Activated naive CD4-positive, alpha-beta T cell (primary cell): Measurements from ENCODE around the gene ORM1.

Experiments
- DNase-seq, 4 experiments: peaks; one replicate each; lab custom pipeline; 2025; lab: John Stamatoyannopoulos, UW

Gene ORM1

GRCh38 chr9:114366334-114367128, 43.6 kb downstream of the ORM1 start:
- DNase-seq, result no peak

DNA sequence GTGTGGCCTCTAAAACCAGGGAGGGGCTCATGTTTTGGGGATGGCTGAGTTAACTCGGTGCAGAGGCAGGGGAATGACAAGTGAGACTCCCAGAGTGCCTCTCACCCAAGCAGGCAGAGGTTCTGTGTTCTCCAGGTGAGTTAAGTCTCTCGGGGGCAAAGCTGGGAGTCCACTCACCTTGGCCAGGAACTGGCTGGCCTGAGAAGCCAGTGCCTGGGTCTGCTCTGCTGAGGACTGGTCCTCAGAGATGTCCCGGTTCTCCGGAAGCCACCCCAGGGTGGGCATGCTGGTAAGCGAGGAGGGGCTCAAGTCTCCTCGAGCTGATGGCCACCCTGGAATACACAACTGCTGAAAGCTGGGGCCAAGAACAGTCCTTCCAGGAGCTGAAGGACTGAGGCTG, 44.5 kb downstream of the ORM1 start:
- no peak for DNase-seq

DNA sequence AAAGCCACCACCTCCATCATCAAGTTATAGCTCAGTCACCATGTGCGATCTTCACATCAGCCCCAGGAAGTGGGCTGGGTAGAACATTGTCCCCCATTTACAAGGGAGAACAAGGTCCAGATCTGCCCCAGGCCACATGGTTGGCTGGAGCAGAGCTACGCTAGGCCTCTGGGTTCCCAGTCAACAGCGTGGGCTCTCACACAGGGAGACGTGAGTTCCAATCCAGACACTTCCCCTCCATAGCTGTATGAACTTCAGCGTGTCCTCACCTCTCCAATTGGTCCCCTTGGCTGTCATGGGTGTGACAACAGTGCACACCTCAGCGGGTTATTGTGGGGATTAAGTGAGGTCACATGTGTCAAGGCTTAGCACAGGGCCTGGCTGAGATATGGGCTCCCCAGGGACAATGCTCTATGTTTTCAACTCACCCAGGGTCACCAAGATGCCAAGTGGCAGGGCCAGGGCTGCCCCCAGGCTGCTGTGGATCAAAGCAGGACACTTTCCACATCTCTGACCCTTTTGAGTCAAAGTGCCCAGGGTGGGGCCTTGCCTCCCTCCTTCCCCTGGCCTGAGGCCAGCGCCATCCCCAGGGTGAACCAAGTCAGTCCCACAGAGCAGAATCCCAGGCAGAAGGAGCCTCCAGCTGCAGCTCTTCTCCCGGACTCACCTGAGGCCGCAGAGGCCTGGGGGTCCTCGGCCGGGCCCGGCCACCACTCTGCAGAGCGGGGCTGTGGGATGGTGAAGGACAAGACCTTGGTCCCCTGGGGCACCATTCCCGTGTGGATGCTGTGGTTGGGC, 45.1 kb downstream of the ORM1 start:
- no peak for DNase-seq

DNA sequence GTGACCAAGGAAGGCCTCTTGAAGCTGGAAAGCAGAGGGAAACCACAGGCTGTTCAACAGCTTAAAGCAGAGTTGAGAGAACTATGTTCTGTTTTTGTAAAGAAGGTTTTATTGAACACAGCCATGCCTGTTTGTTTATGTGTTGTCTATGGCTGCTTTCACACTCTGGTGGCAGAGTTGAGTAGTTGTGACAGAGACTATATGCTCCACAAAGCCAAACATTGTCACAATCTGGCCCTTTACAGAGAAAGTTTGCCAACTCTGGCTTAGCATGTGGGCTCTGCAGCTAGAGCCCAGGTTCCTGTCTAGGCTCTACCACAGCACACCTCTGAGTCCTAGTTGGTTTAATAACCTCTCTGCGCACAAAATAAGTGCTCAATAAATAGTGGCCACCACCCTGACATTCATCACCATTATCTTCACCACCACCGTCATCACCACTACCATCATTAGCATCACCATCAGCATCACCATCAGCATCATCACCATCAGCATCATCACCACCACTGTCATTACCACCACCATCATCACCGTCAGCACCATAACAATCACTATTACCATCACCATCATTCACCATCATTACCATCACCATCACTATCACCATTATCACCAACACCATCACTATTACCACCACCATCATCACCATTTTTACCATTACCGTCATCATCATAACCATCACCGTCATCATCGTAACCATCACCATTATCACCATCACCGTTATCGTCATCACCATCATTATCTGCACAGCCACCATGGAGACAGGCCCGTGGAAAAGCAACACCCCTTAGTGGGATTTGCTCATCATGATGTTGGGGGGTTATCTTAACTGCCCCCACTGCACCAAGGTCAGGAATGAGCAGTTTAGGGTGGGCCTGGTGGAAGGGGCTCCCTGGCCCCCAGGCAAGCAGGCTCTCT, 46.6 kb downstream of the ORM1 start:
- no peak for DNase-seq

DNA sequence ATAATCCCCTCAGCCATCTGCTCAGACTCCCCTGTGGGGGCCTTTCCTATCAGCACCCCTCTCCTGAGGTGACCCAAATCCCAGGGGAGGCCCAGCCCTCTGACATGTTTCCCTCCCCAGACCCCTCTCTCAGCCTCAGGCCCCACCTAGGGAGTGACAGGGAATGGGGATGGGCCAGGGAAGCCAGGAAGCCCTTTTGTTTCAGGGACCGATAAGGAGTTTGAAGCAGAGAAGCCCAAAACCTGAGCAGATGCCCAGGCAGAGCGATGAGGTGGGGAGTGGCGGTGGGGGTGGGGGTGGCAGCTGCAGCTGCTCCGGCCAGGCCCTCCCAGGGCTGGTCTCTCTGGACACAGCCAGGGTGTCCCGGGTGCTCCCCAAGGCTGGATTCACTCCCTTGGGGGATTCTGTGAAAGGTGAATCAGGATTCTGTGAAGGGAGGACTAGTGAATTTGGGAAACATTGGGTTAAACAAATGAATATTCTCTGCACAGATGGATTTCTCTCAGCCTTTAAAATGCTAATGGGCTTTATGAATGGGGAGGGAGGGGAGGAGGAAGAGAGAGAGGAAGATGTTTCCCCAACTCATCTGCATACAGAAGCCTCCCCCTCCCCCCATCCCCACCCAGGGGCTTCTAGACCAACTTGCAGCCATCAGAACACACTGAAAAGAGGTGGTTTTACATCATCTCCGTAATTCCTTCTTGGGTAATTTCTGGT, 47.5 kb downstream of the ORM1 start:
- no peak for DNase-seq

- no peak for DNase-seq
Observed at GRCh38 chr9:114370968-114371320, 48.0 kb downstream of the ORM1 start.

GRCh38 chr9:114371343-114371944, 48.5 kb downstream of the ORM1 start:
- no peak for DNase-seq

GRCh38 chr9:114371973-114372917, 49.3 kb downstream of the ORM1 start:
- DNase-seq, result peak in 1 of 4 experiments; percentile 10

DNA sequence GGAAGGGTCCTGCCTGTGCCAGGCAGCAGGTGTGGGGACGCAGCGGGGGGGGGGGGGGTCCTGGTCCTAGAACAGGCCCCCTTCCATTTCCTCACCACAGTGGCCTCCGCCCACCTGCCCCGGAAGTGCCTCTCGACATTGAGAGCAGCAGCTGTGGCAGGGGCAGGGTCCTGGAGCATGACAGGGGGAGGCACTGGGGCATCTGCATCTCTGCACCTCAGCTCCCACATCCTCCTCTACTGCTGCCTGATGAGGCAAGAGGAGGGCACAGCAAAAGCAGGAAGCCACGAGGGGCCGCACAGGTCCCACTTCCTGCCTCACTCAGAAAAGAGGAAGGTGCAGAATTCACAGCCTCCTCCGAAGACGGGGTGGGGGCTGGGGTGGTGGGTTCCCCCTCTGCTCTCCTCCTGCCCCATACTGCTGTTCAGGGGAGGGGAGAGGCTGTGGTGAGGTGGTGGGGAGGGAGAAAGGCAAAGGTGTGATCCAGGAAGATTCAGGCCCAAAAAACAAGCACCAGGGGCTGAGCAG, 50.1 kb downstream of the ORM1 start:
- DNase-seq, result peak; percentile 24 to 74 (median 50)

DNA sequence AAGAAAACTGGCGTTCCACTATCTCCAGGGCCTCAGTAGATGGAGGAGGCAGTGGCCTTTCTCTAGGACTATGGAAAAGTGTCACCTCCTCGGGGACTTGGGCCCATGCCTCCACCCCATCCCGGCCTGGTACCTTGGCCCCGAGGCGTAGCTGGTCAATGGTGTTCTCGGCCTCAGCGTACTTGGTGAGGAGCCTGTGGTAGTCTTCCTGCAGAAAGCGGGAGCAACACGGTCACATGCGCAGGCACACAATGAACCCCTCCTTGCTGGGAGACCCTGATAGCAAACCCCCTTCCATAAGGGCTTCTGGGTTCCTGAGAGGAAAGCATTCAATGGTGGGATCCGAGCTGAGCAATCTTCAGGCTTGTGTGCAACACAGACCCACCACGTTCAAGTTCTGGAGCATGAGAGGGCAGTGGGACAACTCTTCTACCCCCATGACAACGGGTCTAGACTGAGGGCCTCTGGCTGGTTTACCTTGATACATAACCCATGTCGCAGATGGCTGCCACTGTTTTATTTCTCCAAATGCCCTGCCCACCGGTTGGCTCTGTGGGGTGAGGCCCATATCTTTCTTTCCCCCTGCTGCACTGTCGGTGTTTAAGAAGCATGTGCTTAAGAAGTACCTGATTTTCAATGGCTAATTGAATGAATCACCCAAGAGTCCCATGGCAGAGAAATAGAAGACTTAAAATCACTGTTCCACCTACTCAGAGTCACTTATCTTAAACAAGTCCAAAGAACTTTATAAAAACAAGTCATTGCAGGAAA, 51.2 kb downstream of the ORM1 start:
- DNase-seq, result no peak

GRCh38 chr9:114374936-114375335, 52.0 kb downstream of the ORM1 start:
- no peak for DNase-seq

- DNase-seq, result no peak
Observed at GRCh38 chr9:114375386-114376175, 52.7 kb downstream of the ORM1 start.
